ENCODE measurements around the gene CACNG4.

Gene CACNG4

GRCh38 chr17:67051837-67052236 is 87.3 kb downstream of the CACNG4 start:
- DNase-seq (ENCODE audit: low read depth), result no peak
- no peak overlapping the region for H3K4me3 ChIP-seq (ENCODE audit: low read depth, low read length)

GRCh38 chr17:67052720-67053437 is 88.4 kb downstream of the CACNG4 start:
- H3K4me3 ChIP-seq (ENCODE audit: low read depth, low read length), result no peak overlapping the region
- DNase-seq (ENCODE audit: low read depth), result no peak

GRCh38 chr17:67053438-67054000 is 89.0 kb downstream of the CACNG4 start:
- H3K4me3 ChIP-seq (ENCODE audit: low read depth, low read length), result no peak overlapping the region
- no peak for DNase-seq (ENCODE audit: low read depth)

GRCh38 chr17:67054011-67054591 is 89.6 kb downstream of the CACNG4 start:
- DNase-seq (ENCODE audit: low read depth), result no peak
- no peak overlapping the region for H3K4me3 ChIP-seq (ENCODE audit: low read depth, low read length)

- H3K4me3 ChIP-seq (ENCODE audit: low read depth, low read length), result no peak overlapping the region
- no peak for DNase-seq (ENCODE audit: low read depth)
These were observed 90.1 kb downstream of the CACNG4 start for GRCh38 chr17:67054608-67055007.

GRCh38 chr17:67055041-67055443 is 90.5 kb downstream of the CACNG4 start:
- H3K4me3 ChIP-seq (ENCODE audit: low read depth, low read length), result no peak overlapping the region
- DNase-seq (ENCODE audit: low read depth), result no peak

- no peak overlapping the region for H3K4me3 ChIP-seq (ENCODE audit: low read depth, low read length)
- no peak for DNase-seq (ENCODE audit: low read depth)
These were observed 91.6 kb downstream of the CACNG4 start for GRCh38 chr17:67055811-67056745.

- no peak for DNase-seq (ENCODE audit: low read depth)
- no peak overlapping the region for H3K4me3 ChIP-seq (ENCODE audit: low read depth, low read length)
These were observed 92.4 kb downstream of the CACNG4 start for GRCh38 chr17:67056746-67057490.

- no peak overlapping the region for H3K4me3 ChIP-seq (ENCODE audit: low read depth, low read length)
- no peak for DNase-seq (ENCODE audit: low read depth)
These were observed 93.5 kb downstream of the CACNG4 start for GRCh38 chr17:67058036-67058435.

- no peak for DNase-seq (ENCODE audit: low read depth)
- no peak overlapping the region for H3K4me3 ChIP-seq (ENCODE audit: low read depth, low read length)
These were observed 94.9 kb downstream of the CACNG4 start for GRCh38 chr17:67059372-67059771.

GRCh38 chr17:67063141-67063540 is 98.6 kb downstream of the CACNG4 start:
- H3K4me3 ChIP-seq (ENCODE audit: low read depth, low read length), result no peak overlapping the region
- DNase-seq (ENCODE audit: low read depth), result no peak

GRCh38 chr17:67066717-67067116 is 102.2 kb downstream of the CACNG4 start:
- no peak for DNase-seq (ENCODE audit: low read depth)
- H3K4me3 ChIP-seq (ENCODE audit: low read depth, low read length), result no peak overlapping the region

- no peak overlapping the region for H3K4me3 ChIP-seq (ENCODE audit: low read depth, low read length)
- no peak for DNase-seq (ENCODE audit: low read depth)
These were observed 103.3 kb downstream of the CACNG4 start for GRCh38 chr17:67067571-67068482.

GRCh38 chr17:67068999-67069398 is 104.5 kb downstream of the CACNG4 start:
- no peak overlapping the region for H3K4me3 ChIP-seq (ENCODE audit: low read depth, low read length)
- no peak for DNase-seq (ENCODE audit: low read depth)

GRCh38 chr17:67069603-67070136 is 105.2 kb downstream of the CACNG4 start:
- no peak overlapping the region for H3K4me3 ChIP-seq (ENCODE audit: low read depth, low read length)
- DNase-seq (ENCODE audit: low read depth), result no peak

GRCh38 chr17:67071595-67071994 is 107.1 kb downstream of the CACNG4 start:
- H3K4me3 ChIP-seq (ENCODE audit: low read depth, low read length), result no peak overlapping the region
- no peak for DNase-seq (ENCODE audit: low read depth)

GRCh38 chr17:67072885-67073284 is 108.4 kb downstream of the CACNG4 start:
- no peak overlapping the region for H3K4me3 ChIP-seq (ENCODE audit: low read depth, low read length)
- no peak for DNase-seq (ENCODE audit: low read depth)

GRCh38 chr17:67074781-67075180 is 110.3 kb downstream of the CACNG4 start:
- no peak for DNase-seq (ENCODE audit: low read depth)
- H3K4me3 ChIP-seq (ENCODE audit: low read depth, low read length), result no peak overlapping the region
